ENCODE data around the gene INPP5F.
"Not testable (repeated sequence)": the region's sequence is repeated elsewhere in the genome, so short reads cannot be mapped to it uniquely, and the experiment has no call there.

INPP5F gene

DNA sequence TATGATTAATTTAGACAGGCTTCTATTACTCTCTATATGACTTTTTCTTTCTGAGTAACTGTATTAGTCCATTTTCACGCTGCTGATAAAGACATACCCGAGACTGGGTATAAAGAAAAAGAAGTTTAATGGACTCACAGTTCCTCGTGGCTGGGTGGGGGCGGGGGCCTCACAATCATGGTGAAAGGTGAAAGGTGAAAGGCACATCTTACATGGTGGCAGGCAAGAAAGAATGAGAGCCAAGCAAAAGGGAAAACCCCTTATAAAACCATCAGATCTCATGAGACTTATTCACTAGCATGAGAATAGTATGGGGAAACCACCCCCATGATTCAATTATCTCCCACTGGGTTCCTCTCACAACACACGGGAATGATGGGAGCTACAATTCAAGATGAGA is 18.5 kb upstream of the INPP5F start:
- not testable (repeated sequence) for DNase-seq

DNA sequence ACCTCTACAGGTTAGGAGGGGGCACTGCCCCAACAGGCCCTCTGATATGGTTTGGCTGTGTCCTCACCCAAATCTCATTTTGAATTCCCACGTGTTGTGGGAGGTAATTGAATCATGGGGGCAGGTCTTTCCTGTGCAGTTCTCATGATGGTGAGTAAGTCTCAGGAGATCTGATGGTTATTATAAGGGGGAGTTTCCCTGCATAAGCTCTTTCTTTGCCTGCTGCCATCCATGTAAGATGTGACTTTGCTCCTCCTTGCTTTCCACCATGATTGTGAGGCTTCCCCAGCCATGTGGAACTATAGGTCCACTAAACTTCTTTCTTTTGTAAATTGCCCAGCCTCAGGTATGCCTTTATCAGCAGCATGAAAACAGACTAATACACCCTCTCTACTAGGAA is 14.9 kb upstream of the INPP5F start:
- not testable (repeated sequence) for DNase-seq

DNA sequence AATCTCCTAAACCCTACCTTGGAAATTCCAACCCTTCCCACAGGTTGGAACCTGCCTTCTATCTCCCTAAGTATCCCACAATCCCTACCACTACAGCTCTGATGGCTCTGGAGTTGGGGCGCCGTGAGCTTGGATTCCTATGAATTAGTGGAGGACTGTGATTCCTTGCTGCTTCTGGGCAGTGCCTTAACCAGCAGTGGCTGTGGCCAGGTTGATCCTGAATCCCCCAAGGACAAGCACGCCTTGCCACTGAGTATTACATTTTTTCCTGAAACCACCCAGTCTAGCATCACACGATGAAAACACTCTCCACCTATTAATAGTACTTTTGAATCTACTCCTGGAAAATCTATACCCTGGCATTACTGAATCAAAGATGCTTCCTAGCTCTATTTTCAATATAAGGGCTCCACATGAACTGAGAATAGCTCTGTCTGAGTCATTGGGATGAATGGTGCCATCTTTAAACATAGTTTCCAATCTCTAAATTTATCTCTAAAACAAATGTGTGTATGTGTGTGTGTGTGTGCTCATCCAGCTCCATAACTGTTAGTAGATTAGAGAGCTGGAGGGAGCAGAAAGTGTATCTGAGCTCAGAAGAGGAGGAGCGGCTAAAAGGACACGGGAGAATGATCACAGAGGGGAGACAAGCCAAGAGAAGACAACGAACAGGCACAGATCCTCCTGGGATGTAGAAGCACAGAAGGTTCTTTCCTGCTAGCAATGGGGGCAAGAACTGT is 11.9 kb upstream of the INPP5F start:
- DNase-seq = no peak

DNA sequence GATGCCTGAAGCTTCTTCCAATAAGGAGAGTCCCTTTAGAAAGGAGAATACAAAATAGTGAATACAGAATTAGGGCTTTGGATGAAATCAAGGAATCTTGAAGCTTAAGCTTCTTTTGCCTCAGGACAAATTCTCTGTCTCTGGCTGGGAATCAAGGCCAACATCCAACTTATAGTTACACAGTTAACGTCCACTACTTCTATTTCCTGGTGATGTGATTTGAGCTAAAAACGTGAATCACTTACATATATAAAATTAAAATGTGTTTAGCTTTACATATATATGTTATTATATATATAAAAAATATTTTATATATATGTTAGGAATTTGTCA is 11.4 kb upstream of the INPP5F start:
- DNase-seq = no peak

DNA sequence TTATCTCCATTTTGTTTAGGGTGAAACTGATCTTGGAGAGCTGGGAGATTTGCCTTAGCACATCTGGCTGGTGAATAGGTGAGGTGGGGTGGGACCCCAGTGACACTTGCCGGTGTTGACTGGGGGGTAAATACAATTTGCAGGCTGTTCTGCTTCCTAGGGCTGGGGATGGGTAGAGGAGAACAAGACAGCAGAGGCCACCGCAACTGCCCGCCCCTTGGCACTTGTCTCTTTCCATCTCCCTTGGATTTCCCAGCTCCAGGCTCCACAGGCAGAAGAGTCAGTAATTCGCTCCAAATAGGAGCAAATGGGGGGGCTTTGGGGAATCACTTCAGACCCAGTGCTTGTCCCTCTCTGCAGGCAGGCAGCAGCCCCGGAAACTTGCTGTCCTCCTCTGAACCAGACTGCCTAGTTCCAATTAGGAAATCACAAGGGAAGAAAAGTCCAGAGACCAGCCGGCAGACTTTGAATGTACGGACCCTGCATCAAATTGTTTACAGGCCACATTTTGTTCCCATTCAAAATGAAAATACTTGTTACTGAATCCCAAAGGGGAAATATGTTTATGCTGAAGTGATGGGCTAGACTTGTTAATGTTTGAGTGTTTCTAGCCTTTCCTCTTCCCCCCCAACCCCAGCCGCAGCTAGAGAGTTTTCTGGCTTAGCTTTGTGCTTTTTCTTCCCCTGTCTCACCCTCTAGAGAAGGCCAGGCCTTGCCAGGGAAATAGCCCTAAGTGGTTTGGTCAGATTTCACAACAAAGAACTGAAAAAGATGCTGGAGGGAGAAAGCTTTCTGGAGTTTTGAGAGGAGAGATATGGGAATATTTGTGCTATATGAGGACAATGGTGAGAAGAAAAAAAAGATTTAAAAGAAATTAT is 10.0 kb upstream of the INPP5F start:
- DNase-seq = no peak

DNA sequence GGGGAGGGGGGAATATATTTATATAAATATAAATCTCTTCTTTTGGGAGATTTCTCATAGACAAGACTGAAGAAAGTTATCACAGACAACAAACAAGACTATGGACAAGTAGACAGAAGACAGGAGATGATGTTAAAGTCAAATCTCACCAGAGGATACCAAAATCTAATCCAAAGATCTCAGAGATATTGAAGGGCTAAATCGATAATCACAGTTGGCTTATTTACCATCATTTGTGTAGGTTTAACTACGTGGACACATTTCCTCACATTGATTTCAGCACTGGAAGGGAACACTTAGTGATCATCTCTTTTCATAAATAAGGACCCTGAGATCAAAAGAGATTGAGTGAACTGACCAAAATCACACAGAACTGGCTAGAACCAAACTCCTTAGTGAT is 2.7 kb upstream of the INPP5F start:
- no peak for DNase-seq

DNA sequence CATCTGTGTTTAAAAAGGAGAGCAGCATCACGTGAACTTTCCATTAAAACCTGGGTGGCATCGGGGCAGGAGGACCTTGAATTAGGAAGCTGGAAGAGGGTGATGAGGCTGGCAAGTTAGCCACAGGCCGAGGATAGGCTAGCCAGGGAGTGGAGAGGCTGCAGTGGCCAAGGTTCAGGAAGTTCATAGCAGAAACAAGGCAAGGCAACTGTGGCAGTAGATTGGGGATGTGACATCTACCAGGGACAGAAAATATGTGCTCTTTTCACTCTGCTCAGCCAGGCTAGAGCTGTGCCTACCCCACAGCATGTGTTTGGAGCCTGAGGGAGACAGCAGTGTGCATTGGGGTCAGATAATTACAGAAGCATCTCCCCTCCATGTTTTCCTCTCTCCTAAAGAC is 2.2 kb upstream of the INPP5F start:
- no peak for DNase-seq

DNA sequence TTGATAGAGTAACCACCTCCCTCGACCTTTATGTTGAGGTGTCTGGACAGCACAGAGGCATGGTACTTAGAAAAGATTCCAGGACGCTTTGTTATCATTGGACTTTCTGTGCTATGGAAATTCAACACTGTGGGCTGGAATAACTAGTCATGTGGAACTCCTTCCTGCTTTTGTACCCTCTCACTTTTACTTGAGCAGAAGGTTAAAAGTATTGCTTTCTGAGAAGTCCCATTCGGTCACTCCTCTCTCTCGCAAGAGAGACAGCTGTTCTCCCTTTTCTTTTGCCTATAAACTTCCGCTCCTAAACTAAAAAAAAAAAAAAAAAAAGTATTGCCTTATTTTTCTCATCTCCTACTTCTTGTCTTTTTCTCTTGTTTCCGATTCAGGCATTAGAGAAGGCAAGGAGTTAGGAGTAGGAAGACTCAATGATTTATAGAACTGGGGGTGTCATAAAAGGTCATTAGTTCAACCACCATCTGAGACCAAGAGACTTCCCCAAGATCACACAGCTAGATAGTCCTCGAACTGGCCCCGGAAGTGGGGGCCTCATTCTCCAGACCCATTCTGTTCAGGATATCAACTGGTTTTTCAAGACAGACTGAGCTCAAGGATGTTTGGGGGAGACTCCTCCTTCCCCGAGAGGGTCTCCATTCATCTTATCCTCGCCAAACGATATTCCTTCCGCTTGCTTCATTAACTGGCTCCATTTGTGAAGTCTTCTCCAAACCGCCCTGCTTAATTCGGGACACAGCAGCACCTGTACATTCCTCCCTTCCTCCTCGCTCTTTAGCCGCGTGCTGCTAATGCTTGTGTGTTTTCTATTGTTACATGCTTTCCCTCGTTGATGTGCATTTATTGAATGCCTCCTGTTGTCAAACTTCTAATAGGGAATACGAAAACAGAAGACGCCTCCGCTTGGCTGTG is 995 bp upstream of the INPP5F start:
- no peak for DNase-seq

DNA sequence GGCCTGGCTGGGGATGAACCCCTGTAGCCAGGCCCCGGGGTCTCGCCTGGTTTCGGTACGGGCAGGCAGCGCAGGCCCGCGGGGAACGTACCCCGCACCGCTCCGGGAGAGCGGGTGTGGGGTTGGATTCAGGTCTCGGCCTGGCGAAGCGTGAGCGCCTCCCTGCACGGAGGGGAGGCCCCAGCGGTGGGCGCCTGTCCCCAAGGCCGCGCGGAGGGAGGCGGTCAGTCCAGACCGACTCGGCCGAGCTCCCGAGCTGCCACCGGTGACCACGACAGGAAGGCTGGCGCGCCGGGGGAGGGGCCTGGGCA is 378 bp upstream of the INPP5F start:
- no peak for DNase-seq

DNA sequence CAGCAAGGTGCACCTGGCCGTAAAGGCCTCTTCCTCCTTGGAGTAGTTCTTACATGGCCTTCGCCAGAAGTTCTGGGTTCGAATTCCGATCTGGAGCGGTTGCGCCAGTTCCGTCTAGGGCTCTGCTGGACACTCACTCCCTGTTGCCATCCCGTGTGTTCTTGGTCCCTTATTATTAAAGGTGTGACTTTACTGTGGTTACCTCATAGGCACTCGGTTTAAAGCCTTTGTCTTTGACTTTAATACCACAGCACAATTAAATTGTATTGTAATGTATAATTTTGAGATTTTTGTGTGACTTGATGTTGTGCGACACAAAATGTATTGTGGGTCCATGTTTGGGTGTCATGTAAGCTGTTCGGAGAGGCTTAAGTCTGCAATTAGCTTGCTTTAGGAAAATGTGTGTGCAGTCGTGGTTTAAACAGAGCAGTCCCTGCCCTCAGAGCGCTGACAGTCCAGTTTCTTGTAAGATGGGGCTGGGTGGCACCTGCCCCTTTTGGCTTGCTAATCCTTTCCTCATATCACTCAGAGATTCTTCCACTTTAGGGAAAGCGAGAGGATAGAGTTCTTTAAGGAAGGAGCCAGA is 919 bp downstream of the INPP5F start:
- no peak for DNase-seq

DNA sequence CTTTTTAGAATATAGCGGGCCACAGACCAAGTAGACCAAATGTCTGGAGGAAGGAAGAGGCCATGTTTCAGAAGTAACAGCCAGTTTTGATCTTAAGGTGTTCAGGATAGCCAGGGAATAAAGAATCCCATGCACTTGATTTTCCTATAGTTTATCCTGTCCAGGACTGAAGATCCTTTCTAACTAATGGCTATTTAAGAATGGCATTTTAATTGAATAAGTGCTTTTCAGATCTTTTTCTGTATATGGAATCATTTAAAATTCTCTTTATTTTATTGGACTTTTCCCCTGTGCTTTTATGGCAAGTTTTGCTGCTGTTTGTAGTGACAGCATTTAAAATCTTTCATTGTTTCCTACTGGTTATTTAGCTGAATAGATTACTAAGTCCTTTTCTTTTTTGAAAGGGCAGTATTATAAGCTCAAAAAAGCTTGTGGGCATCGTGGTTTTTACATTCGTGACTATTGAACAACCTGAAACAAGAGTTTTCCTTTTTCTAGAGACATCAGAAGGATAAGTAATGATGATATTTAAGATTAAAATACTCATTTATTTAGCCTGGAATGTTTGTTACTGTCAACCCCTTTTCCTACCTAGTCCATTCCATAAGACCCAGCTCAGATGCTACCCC is 2.4 kb downstream of the INPP5F start:
- no peak for DNase-seq

DNA sequence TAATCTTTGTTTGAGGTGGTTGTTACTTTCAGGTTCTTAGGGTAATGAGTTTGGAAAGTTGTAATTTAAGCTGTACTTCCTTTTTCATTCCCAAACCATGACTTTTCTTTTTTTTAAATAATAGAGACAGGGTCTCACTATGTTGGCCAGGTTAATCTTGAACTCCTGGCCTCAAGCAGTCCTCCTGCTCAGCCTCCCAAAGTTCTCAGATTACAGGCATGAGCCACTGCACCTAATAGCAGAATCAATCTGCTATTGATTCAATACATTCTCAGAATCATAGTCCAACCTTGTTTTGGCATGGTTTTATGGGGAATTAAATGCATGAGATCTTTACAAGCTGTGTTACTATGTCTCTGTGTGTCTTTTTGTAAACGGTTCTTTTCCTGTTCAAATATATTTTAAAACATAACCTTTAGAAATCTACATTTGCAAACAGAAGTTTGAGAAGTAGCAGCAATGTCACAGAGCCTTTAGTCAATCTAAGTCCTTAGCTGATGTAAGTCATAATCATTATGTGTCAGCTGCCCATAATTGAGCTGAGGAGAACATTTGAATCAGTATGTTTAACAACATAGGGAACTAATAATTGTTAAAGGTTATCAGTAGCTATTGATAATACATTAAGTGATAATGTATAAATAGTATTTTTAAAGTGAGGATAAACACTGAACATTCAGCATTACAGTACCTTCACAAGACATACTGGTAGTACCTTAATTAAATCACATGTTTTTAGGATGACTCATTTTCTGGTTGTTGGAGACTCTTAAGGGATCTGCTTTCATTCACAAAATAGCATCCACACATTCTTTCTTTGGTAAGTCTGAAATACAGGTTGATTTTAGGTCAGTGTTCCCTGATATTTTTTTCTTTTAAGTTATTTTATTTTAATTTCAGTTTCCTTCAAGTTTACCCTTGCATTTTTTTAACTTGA is 8.8 kb downstream of the INPP5F start:
- no peak for DNase-seq

DNA sequence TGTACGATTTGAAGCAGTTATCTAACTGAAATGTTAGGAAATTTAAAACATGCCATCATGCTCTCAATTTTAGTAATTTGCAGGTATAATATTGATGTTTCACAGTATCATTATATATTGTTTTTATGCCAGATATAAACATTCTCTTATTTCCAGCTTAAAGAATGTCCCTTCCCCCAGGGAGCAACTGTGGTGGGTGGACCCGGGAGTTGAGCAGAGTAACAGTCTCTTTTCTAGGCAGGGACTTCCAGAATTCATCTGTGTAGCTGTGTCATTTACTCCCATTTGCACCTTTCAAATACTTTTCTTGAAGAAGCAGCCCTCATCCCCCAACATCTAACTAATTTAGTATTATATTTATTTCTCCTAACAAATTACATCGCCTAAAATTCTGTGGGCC is 9.6 kb downstream of the INPP5F start:
- no peak for DNase-seq

DNA sequence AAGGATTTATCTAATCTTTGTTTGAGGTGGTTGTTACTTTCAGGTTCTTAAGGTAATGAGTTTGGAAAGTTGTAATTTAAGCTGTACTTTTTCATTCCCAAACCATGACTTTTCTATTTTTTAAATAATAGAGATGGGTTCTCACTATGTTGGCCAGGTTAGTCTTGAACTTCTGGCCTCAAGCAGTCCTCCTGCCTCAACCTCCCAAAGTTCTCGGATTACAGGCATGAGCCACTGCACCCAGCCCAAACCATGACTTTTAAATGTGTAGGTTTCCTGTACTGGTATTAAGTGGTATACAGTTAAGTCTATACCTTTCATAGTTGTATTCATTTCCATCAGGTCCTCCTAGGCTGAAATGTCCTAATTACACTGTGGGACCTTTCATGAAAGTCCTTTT is 10.4 kb downstream of the INPP5F start:
- no peak for DNase-seq

DNA sequence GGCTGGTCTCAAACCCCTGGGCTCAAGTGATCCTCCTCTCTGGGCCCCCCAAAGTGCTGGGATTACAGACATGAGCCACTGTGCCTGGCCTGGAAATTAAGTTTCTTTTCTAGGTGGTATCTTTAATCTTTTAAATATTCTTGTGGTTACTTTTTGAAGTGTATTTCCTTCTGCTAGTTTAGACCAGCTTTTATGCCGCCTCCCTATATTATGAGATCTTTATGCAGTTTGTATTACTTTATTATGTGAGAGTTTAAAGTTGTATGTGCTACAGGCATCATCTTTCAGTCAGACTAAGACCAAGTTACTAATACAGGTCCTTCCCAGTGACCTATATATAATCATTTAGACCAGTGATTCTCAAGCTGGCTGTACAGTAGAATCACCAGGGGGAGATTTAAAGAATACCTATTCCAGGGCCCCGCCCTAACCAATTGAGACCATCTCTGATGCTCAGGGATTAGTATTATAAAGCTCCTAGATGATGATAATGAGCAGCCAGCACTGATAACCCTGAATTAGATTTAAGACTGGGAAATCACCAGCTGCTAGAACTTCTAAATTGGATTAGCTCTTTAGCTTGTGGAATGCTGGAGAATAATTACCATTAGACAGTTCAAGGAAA is 11.3 kb downstream of the INPP5F start:
- DNase-seq = no peak

DNA sequence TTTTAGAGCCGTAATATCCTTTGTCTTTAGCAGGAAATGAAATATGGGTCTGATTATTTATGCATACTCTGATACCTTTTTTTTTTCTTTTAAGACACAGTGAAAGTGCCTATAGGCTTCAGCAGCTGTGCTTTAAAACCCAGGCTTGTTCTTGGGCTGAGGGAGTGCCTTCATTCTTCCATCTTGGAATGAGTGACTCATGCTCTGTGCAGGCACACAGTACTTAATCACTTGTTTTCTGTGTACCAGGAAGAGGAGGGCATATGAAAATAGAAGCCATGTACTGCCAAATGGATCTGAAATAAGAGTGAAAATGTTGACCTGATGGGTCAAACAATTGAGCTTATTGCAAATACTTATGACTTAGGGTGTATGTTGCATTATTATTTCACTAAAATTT is 12.0 kb downstream of the INPP5F start:
- DNase-seq = no peak

DNA sequence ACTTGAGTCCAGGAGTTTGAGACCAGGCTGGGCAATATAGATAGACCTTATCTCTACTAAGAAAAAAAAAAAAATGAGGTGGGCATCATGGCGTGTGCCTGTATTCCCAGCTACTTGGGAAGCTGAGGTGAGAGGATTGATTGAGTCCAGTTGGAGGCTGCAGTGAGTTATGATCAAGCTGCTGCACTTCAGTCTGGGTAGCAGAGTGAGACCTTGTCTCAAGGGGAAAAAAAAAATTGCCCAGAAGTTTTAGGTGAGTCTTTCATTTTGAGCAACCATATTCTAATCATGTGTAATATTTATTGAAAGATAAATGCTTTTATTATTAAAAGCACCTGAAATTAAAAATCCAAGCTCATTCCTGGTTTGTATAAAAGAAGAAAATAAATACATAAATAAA is 13.1 kb downstream of the INPP5F start:
- no peak for DNase-seq

DNA sequence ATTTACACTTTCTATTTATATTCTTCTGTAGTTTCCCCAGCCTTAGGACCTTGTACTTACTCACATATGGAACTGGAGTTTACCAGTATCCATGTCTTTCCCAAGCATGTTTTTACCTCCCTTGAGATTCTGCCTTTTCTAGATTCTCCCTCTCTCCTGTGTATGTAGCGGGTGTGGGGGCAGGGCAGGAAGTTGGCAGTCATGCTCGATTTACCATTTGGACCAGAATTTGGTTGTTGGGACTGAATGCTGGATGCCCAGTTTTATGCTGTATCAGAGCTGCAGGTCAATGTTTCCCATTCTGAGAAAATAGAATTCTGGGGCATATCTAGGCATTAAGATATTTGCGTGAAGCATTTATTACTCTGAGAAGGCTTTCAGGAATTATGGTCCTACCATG is 14.2 kb downstream of the INPP5F start:
- DNase-seq = no peak

DNA sequence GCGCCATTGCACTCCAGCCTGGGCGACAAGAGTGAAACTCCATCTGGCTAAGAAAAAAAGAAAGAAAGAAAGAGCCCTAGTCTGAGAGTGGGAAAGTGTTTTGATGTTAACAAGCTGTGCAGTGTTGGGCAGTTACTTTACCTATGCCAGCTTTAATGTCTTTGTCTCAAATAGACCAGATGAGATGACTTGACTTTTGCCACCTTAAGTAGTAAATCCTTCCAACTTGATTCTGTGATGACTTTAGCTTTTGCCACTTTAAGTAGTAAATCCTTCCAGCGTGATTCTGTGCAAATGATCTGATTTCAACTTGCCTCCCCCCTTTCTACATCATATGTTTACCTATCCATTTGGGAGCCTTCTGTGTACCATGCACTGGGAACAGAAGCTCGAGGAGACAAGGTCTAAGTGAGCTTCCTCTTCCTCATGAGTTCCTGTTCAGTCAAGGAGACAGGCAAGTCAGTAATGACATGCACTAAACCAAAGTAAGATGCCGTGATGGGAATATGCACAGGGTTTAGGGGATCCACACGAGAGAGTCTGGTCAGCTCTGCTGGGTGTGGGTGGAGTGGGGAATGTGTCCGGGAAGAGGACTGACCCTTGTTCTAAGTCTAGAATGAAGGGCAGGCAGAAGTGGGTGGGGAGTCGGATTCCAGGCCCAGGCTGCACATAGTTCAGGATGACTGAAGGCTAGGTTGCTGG is 17.2 kb downstream of the INPP5F start:
- DNase-seq = no peak

DNA sequence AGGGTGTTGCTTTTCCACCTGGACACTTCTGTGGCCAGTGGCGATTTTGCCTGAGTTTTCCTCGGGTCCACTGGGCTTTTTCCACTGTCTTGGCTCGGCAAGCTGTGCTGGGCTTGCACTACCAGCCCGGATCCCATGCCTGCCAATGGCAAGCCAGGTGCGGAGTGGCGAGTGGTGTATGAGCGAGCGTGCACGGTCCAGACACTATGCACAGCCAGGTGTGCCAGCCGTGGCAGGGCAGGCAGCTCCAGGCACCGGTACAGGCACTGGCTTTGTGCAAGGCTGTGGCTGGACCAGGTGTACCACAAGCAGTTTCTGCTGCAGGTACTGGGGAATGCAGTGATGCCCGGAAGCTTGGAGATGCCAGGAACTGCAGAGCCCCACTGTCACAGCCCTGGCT is 22.1 kb downstream of the INPP5F start:
- no peak for DNase-seq

DNA sequence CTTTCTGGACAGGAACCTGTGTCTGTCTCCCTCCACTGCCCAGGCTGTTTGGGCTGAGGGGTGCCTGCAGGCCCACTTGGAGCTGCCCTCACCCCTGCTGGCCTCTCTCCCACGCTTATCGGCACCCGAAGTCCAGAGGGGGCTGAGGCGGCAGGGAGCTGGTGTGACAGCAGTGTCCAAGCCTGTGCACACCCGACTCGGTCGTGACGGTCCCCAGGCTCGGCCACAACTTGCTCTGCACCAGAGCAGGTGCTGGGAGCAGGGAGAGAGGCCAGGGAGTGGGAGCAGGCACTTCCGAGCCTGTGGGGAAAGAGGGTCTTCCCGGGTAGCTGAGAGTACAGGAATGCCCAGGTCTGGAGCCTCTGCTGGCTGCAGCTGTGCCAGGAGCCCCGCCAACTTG is 23.0 kb downstream of the INPP5F start:
- DNase-seq = no peak
